ENCODE results near the gene VWA5B1. TPM values are rescaled to one million over a fixed set of nuclear protein-coding genes. Genes with fewer than 3 reads are reported as not detected.

The VWA5B1 gene
- total and polyA plus RNA-seq, 2 experiments from 2014 or later = 0.16 to 1.0 TPM

DNA sequence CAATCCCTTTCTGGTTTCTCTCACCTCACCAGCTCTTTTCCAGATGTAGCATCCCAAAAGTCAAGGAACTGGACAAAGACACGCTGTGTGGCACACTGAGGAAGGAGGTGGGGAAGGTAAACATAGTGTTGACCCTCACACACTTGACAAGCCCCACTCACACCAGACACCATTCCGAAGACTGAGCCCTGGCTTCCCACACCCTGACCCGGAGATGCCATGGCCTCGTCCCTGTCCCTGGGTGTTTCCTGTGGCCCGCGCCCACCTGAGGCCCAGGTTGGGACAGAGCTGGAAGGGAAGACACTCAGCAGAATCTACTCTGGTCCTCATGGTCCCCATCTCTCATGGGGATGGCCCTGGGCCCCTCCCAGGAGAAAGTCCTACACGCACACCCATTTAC lies 16.4 kb downstream of the VWA5B1 start:
- H3K36me3 Mint-ChIP-seq (ENCODE audit: low read depth) = no peaks in the 10 kb centered on the region
- H2AFZ ChIP-seq = no peak overlapping the region

DNA sequence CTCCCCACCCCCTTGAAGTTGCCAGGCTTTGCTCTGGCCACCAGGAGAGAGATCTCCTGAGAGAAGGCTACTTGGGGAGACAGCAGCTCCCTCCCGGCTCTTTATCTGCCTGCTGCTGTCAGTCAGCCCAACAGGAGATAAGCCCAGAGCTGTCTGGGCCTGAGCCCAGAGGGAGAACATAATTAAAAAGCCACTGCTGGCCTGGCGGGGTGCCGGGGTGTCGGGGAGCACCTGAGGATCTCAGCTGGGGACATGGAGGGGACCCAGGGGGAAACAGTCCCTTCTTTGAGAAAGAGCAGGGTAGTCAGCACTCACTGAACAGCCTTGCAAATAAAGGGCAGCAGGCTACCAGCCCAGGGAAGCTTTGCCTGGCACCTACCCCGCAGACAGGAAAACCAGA lies 17.9 kb downstream of the VWA5B1 start:
- peaks cover 10% of the 10 kb centered on the region for H3K27me3 Mint-ChIP-seq (ENCODE audit: insufficient read depth, low read depth, poor library complexity)
- ATAC-seq = no peak
- TF ChIP-seq EZH2phosphoT487 (IDR thresholded peaks at IDR 0.05; ENCODE audit: unreplicated experiment) (no peak), ZNF114 (CRISPR knock-in tag; IDR thresholded peaks at IDR 0.05) (no peak), STAT1 (IDR thresholded peaks at IDR 0.05; ENCODE audit: unreplicated experiment) (no peak), CREB1 (CRISPR knock-in tag; IDR thresholded peaks at IDR 0.05; ENCODE audit: low read depth) (no peak), NANOG (IDR thresholded peaks at IDR 0.05; ENCODE audit: borderline replicate concordance) (no peak), EZH2 (IDR thresholded peaks at IDR 0.05; ENCODE audit: low read depth, unreplicated experiment) (no peak), POLR2AphosphoS5 (IDR thresholded peaks at IDR 0.05; ENCODE audit: low read depth) (no peak), JUNB (IDR thresholded peaks at IDR 0.05; ENCODE audit: unreplicated experiment) (no peak), ZNF331 (CRISPR knock-in tag; IDR thresholded peaks at IDR 0.05; ENCODE audit: low read depth) (no peak)
- TF ChIP-seq, protein P1, sequence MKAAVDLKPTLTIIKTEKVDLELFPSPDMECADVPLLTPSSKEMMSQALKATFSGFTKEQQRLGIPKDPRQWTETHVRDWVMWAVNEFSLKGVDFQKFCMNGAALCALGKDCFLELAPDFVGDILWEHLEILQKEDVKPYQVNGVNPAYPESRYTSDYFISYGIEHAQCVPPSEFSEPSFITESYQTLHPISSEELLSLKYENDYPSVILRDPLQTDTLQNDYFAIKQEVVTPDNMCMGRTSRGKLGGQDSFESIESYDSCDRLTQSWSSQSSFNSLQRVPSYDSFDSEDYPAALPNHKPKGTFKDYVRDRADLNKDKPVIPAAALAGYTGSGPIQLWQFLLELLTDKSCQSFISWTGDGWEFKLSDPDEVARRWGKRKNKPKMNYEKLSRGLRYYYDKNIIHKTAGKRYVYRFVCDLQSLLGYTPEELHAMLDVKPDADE (IDR thresholded peaks at IDR 0.05) = no peak
- TF ChIP-seq, protein P2, sequence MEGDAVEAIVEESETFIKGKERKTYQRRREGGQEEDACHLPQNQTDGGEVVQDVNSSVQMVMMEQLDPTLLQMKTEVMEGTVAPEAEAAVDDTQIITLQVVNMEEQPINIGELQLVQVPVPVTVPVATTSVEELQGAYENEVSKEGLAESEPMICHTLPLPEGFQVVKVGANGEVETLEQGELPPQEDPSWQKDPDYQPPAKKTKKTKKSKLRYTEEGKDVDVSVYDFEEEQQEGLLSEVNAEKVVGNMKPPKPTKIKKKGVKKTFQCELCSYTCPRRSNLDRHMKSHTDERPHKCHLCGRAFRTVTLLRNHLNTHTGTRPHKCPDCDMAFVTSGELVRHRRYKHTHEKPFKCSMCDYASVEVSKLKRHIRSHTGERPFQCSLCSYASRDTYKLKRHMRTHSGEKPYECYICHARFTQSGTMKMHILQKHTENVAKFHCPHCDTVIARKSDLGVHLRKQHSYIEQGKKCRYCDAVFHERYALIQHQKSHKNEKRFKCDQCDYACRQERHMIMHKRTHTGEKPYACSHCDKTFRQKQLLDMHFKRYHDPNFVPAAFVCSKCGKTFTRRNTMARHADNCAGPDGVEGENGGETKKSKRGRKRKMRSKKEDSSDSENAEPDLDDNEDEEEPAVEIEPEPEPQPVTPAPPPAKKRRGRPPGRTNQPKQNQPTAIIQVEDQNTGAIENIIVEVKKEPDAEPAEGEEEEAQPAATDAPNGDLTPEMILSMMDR (conservative IDR thresholded peaks at IDR 0.05; ENCODE audit: low read depth in 2 of 2) = no peak
- TF ChIP-seq, protein P3, sequence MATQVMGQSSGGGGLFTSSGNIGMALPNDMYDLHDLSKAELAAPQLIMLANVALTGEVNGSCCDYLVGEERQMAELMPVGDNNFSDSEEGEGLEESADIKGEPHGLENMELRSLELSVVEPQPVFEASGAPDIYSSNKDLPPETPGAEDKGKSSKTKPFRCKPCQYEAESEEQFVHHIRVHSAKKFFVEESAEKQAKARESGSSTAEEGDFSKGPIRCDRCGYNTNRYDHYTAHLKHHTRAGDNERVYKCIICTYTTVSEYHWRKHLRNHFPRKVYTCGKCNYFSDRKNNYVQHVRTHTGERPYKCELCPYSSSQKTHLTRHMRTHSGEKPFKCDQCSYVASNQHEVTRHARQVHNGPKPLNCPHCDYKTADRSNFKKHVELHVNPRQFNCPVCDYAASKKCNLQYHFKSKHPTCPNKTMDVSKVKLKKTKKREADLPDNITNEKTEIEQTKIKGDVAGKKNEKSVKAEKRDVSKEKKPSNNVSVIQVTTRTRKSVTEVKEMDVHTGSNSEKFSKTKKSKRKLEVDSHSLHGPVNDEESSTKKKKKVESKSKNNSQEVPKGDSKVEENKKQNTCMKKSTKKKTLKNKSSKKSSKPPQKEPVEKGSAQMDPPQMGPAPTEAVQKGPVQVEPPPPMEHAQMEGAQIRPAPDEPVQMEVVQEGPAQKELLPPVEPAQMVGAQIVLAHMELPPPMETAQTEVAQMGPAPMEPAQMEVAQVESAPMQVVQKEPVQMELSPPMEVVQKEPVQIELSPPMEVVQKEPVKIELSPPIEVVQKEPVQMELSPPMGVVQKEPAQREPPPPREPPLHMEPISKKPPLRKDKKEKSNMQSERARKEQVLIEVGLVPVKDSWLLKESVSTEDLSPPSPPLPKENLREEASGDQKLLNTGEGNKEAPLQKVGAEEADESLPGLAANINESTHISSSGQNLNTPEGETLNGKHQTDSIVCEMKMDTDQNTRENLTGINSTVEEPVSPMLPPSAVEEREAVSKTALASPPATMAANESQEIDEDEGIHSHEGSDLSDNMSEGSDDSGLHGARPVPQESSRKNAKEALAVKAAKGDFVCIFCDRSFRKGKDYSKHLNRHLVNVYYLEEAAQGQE (IDR thresholded peaks at IDR 0.05; ENCODE audit: unreplicated experiment) = no peak

More for the DNA sequence above, 16.4 kb downstream of the VWA5B1 start:
- no peak for TF ChIP-seq ZNF114 (CRISPR knock-in tag; IDR thresholded peaks at IDR 0.05)
- no peak for TF ChIP-seq ZNF331 (CRISPR knock-in tag; IDR thresholded peaks at IDR 0.05; ENCODE audit: low read depth)
- TF ChIP-seq EZH2phosphoT487 (IDR thresholded peaks at IDR 0.05; ENCODE audit: unreplicated experiment) = no peak
- TF ChIP-seq POLR2AphosphoS5 (IDR thresholded peaks at IDR 0.05; ENCODE audit: low read depth) = no peak
- no peak for TF ChIP-seq NANOG (IDR thresholded peaks at IDR 0.05; ENCODE audit: borderline replicate concordance)
- Histone ChIP-seq H3K4me2 (no peak overlapping the region), H3K79me2 (replicated peaks; ENCODE audit: insufficient read depth) (no peaks in the 10 kb centered on the region), H3K36me3 (ENCODE audit: insufficient read depth) (no peaks in the 10 kb centered on the region), H3K27me3 (ENCODE audit: insufficient read depth) (no peaks in the 10 kb centered on the region), H3K4me3 (no peak overlapping the region), H3K27ac (ENCODE audit: low read depth) (no peak overlapping the region), H3K9me2 (ENCODE audit: insufficient read depth) (no peaks in the 10 kb centered on the region), H4K20me1 (replicated peaks; ENCODE audit: insufficient read depth) (no peaks in the 10 kb centered on the region), H3K4me1 (ENCODE audit: insufficient read depth) (no peaks in the 10 kb centered on the region), H3F3A (replicated peaks; ENCODE audit: low read depth) (no peaks in the 10 kb centered on the region)
- peaks cover 13% of the 10 kb centered on the region for H3K27me3 Mint-ChIP-seq (ENCODE audit: insufficient read depth, low read depth, poor library complexity)
- DNase-seq (ENCODE audit: low spot score) = no peak
- H3K9me3 Mint-ChIP-seq = no peaks in the 10 kb centered on the region
- no peak overlapping the region for H3K4me3 Mint-ChIP-seq
- H3K4me1 Mint-ChIP-seq = no peaks in the 10 kb centered on the region; the same call in 1 of the 3 replicates
- no peak overlapping the region for H3K27ac Mint-ChIP-seq
- no peak for ATAC-seq

More for the DNA sequence above, 17.9 kb downstream of the VWA5B1 start:
- Histone ChIP-seq H3F3A (replicated peaks; ENCODE audit: low read depth) (no peaks in the 10 kb centered on the region), H3K4me3 (no peak overlapping the region), H4K20me1 (replicated peaks; ENCODE audit: insufficient read depth) (no peaks in the 10 kb centered on the region), H3K9me2 (ENCODE audit: insufficient read depth) (no peaks in the 10 kb centered on the region), H3K79me2 (replicated peaks; ENCODE audit: insufficient read depth) (no peaks in the 10 kb centered on the region), H3K36me3 (ENCODE audit: insufficient read depth) (no peaks in the 10 kb centered on the region), H2AFZ (no peak overlapping the region), H3K27me3 (ENCODE audit: insufficient read depth) (no peaks in the 10 kb centered on the region), H3K4me1 (ENCODE audit: insufficient read depth) (no peaks in the 10 kb centered on the region), H3K27ac (ENCODE audit: low read depth) (no peak overlapping the region), H3K4me2 (no peak overlapping the region)
- no peak for DNase-seq (ENCODE audit: low spot score)
- H3K4me3 Mint-ChIP-seq = no peak overlapping the region
- H3K4me1 Mint-ChIP-seq = no peaks in the 10 kb centered on the region; the same call in 1 of the 3 replicates
- no peak overlapping the region for H3K27ac Mint-ChIP-seq
- H3K36me3 Mint-ChIP-seq (ENCODE audit: low read depth) = no peaks in the 10 kb centered on the region
- H3K9me3 Mint-ChIP-seq = no peaks in the 10 kb centered on the region

All from GM23338 (cell line).